Measurements from ENCODE around the gene GNAI3.

DNA sequence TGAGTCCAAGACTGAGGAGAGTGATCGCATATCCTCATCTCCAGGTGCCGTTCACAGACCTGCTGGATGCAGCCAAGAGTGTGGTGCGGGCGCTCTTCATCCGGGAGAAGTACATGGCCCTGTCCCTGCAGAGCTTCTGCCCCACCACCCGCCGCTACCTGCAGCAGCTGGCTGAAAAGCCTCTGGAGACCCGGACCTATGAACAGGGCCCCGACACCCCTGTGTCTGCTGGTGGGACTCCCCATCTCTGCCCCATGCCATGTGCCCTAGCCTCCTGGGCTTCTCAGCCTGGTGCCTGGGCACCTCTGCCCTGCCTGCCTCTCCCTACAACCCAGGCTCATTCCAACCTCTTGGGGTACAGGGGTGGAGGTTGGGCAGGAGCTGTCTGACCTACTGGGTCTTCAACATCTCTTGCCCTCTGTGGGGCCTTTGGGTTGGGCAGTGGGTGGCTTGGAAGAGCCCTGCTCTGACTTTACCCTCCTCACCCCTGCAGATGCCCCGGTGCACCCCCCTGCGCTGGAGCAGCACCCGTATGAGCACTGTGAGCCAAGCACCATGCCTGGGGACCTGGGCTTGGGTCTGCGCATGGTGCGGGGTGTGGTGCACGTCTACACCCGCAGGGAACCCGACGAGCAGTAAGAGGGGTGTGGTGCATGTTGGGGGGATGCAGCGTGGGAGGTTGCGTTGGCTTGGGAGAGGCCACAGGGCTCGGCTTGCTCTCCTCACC, 78.4 kb downstream of the GNAI3 start:
- TF ChIP-seq, protein P1, sequence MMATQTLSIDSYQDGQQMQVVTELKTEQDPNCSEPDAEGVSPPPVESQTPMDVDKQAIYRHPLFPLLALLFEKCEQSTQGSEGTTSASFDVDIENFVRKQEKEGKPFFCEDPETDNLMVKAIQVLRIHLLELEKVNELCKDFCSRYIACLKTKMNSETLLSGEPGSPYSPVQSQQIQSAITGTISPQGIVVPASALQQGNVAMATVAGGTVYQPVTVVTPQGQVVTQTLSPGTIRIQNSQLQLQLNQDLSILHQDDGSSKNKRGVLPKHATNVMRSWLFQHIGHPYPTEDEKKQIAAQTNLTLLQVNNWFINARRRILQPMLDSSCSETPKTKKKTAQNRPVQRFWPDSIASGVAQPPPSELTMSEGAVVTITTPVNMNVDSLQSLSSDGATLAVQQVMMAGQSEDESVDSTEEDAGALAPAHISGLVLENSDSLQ (IDR thresholded peaks at IDR 0.05): no peak
- no peak for TF ChIP-seq FOXK2 (IDR thresholded peaks at IDR 0.05)
- TF ChIP-seq SUZ12 (IDR thresholded peaks at IDR 0.05): no peak
- TF ChIP-seq ARNT (IDR thresholded peaks at IDR 0.05): no peak
- no peak for TF ChIP-seq SP1 (IDR thresholded peaks at IDR 0.05)
